A673 (cell line): Measurements from ENCODE around the gene FAM236A.
"Not testable (repeated sequence)": the region's sequence is repeated elsewhere in the genome, so short reads cannot be mapped to it uniquely, and the experiment has no call there.

Experiments
- CTCF ChIP-seq: fragments of 300-800, 200-600 bp; sonication (generic); conservative IDR thresholded peaks from 2 replicates; pipeline ENCODE4 v1.5.1; 2017; ENCODE audit warnings: low read depth, mild to moderate bottlenecking, antibody characterized with exemption, low read length, moderate library complexity, mixed read lengths
- EZH2 ChIP-seq: fragments of 200-600 bp; sonication (generic); IDR thresholded peaks from 2 replicates; pipeline ENCODE4 v1.6.1; 2017; ENCODE audit warnings: borderline replicate concordance, low read depth, mild to moderate bottlenecking, mixed read lengths, antibody characterized with exemption, low read length; ENCODE audit not compliant: poor library complexity, severe bottlenecking

- not testable (repeated sequence) for TF ChIP-seq CTCF, EZH2
Observed at GRCh38 chrX:72974885-72975284, 36.9 kb downstream of the FAM236A start.
